ENCODE measurements around the gene CNTN4.

CNTN4 gene

GRCh38 chr3:2931265-2931664 is 832.6 kb downstream of the CNTN4 start:
- Histone ChIP-seq H2BK12ac (ENCODE audit: low read length) (no peak overlapping the region), H3K36me3 (replicated peaks in 1 of 2; ENCODE audit: control insufficient read depth in 2 of 2, insufficient read depth in 2 of 2, low read length in 2 of 2) (no peaks in the 10 kb centered on the region), H3K4me1 (ENCODE audit: control insufficient read depth in 2 of 2, insufficient read depth in 1 of 2, low read depth in 1 of 2, low read length in 2 of 2) (no peaks in the 10 kb centered on the region), H3K4me3 (ENCODE audit: low read length in 2 of 2) (no peak overlapping the region), H3K4me2 (ENCODE audit: insufficient read depth, low read length, poor library complexity, severe bottlenecking) (no peak overlapping the region), H4K91ac (ENCODE audit: low read depth, low read length, poor library complexity) (no peak overlapping the region), H3K23ac (ENCODE audit: low read depth, low read length, poor library complexity) (no peak overlapping the region), H3K9me3 (replicated peaks in 1 of 2; ENCODE audit: control insufficient read depth in 2 of 2, insufficient read depth in 1 of 2, low read depth in 1 of 2, low read length in 2 of 2) (no peaks in the 10 kb centered on the region), H3K79me1 (ENCODE audit: low read depth, low read length) (no peaks in the 10 kb centered on the region), H3K14ac (ENCODE audit: low read length) (no peak overlapping the region), H3K18ac (ENCODE audit: low read length) (no peak overlapping the region), H3K9ac (ENCODE audit: low read depth, low read length, poor library complexity) (no peak overlapping the region), H2BK120ac (ENCODE audit: low read depth, low read length) (no peak overlapping the region), H3K4ac (ENCODE audit: low read length) (no peak overlapping the region), H3K27ac (replicated peaks; ENCODE audit: low read length) (no peak overlapping the region), H3K27me3 (ENCODE audit: control insufficient read depth in 3 of 3, insufficient read depth in 3 of 3, low read depth in 1 of 3, low read length in 3 of 3) (no peaks in the 10 kb centered on the region), H2AFZ (ENCODE audit: low read length) (no peak overlapping the region), H4K8ac (ENCODE audit: low read depth, low read length) (no peak overlapping the region), H2BK5ac (ENCODE audit: low read length) (no peak overlapping the region), H2BK15ac (ENCODE audit: low read length) (no peak overlapping the region), H2AK5ac (ENCODE audit: low read depth, low read length) (no peak overlapping the region)
- WGBS, 2 donors (ENCODE audit: extremely low coverage in 2 of 2, insufficient read length in 2 of 2, insufficient replicate concordance in 1 of 2), result no CpG with 5 or more reads among the region's 4 CpGs
- no peak for DNase-seq (ENCODE audit: low spot score)

DNA sequence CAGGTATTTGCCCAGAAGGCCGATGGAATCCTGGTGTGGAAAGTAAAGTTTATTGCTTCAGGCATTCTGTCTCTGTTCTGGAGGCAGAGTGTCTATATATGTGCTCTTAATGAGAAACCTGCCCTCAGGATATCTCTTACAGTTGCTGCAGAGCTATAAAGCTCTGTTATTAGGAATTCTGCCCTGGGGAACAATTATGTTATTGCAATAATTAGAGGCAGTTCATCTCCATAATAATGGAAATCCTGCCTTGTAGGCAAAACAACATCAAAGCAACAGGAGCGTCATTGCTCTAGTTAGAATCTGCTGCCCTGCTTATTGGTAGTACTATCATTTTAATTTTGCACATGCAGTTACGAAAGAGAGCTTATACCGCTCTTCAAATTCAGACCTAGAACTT is 835.9 kb downstream of the CNTN4 start:
- H2BK120ac ChIP-seq (ENCODE audit: low read depth, low read length), result no peak overlapping the region
- H3K23ac ChIP-seq (ENCODE audit: low read depth, low read length, poor library complexity), result no peak overlapping the region
- H3K79me1 ChIP-seq (ENCODE audit: low read depth, low read length), result no peaks in the 10 kb centered on the region
- H3K4me3 ChIP-seq (ENCODE audit: low read length in 2 of 2), result no peak overlapping the region
- no peak overlapping the region for H2BK12ac ChIP-seq (ENCODE audit: low read length)
- H3K27me3 ChIP-seq (ENCODE audit: control insufficient read depth in 3 of 3, insufficient read depth in 3 of 3, low read depth in 1 of 3, low read length in 3 of 3), result no peaks in the 10 kb centered on the region
- H3K14ac ChIP-seq (ENCODE audit: low read length), result no peak overlapping the region
- no peaks in the 10 kb centered on the region for H3K4me1 ChIP-seq (ENCODE audit: control insufficient read depth in 2 of 2, insufficient read depth in 1 of 2, low read depth in 1 of 2, low read length in 2 of 2)
- H2AK5ac ChIP-seq (ENCODE audit: low read depth, low read length), result no peak overlapping the region
- H3K18ac ChIP-seq (ENCODE audit: low read length), result no peak overlapping the region
- no peak overlapping the region for H2BK15ac ChIP-seq (ENCODE audit: low read length)
- H4K91ac ChIP-seq (ENCODE audit: low read depth, low read length, poor library complexity), result no peak overlapping the region
- no peak overlapping the region for H3K27ac ChIP-seq (replicated peaks; ENCODE audit: low read length)
- H3K9me3 ChIP-seq (replicated peaks in 1 of 2; ENCODE audit: control insufficient read depth in 2 of 2, insufficient read depth in 1 of 2, low read depth in 1 of 2, low read length in 2 of 2), result no peaks in the 10 kb centered on the region
- DNase-seq (ENCODE audit: low spot score), result no peak
- H3K9ac ChIP-seq (ENCODE audit: low read depth, low read length, poor library complexity), result no peak overlapping the region
- H3K4ac ChIP-seq (ENCODE audit: low read length), result no peak overlapping the region
- H3K36me3 ChIP-seq (replicated peaks in 1 of 2; ENCODE audit: control insufficient read depth in 2 of 2, insufficient read depth in 2 of 2, low read length in 2 of 2), result no peaks in the 10 kb centered on the region
- H2BK5ac ChIP-seq (ENCODE audit: low read length), result no peak overlapping the region
- no peak overlapping the region for H4K8ac ChIP-seq (ENCODE audit: low read depth, low read length)
- no CpG with 5 or more reads among the region's 4 CpGs for WGBS, 2 donors (ENCODE audit: extremely low coverage in 2 of 2, insufficient read length in 2 of 2, insufficient replicate concordance in 1 of 2)
- no peak overlapping the region for H3K4me2 ChIP-seq (ENCODE audit: insufficient read depth, low read length, poor library complexity, severe bottlenecking)
- no peak overlapping the region for H2AFZ ChIP-seq (ENCODE audit: low read length)

DNA sequence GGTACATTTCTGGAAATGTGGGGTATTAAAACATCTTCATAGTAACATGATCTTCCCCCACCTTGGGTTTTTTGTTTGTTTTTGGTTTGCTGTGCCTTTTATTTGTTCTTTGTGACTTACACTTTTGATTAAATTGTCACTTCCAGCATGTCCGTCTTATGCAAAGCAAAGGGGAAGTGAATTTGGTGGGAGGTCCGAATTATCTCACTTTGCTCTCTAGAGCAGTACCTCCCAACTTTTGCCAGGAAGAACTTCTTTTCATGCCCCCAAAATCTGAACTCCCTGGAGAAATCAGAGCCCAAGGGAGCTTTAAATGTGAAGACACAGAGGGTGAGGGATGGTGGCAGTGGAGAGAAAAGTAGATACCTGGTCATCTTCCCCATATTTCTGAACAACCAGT is 838.4 kb downstream of the CNTN4 start:
- Histone ChIP-seq H3K79me1 (ENCODE audit: low read depth, low read length) (no peaks in the 10 kb centered on the region), H2BK15ac (ENCODE audit: low read length) (no peak overlapping the region), H3K4me3 (ENCODE audit: low read length in 2 of 2) (no peak overlapping the region), H2BK12ac (ENCODE audit: low read length) (no peak overlapping the region), H3K18ac (ENCODE audit: low read length) (no peak overlapping the region), H3K9me3 (replicated peaks in 1 of 2; ENCODE audit: control insufficient read depth in 2 of 2, insufficient read depth in 1 of 2, low read depth in 1 of 2, low read length in 2 of 2) (no peaks in the 10 kb centered on the region), H3K4me2 (ENCODE audit: insufficient read depth, low read length, poor library complexity, severe bottlenecking) (no peak overlapping the region), H3K4ac (ENCODE audit: low read length) (no peak overlapping the region), H4K8ac (ENCODE audit: low read depth, low read length) (no peak overlapping the region), H2BK5ac (ENCODE audit: low read length) (no peak overlapping the region), H3K4me1 (ENCODE audit: control insufficient read depth in 2 of 2, insufficient read depth in 1 of 2, low read depth in 1 of 2, low read length in 2 of 2) (no peaks in the 10 kb centered on the region), H2BK120ac (ENCODE audit: low read depth, low read length) (no peak overlapping the region), H3K23ac (ENCODE audit: low read depth, low read length, poor library complexity) (no peak overlapping the region), H3K27ac (replicated peaks; ENCODE audit: low read length) (no peak overlapping the region), H2AFZ (ENCODE audit: low read length) (no peak overlapping the region), H4K91ac (ENCODE audit: low read depth, low read length, poor library complexity) (no peak overlapping the region), H3K9ac (ENCODE audit: low read depth, low read length, poor library complexity) (no peak overlapping the region), H3K14ac (ENCODE audit: low read length) (no peak overlapping the region), H2AK5ac (ENCODE audit: low read depth, low read length) (no peak overlapping the region), H3K36me3 (replicated peaks in 1 of 2; ENCODE audit: control insufficient read depth in 2 of 2, insufficient read depth in 2 of 2, low read length in 2 of 2) (no peaks in the 10 kb centered on the region), H3K27me3 (ENCODE audit: control insufficient read depth in 3 of 3, insufficient read depth in 3 of 3, low read depth in 1 of 3, low read length in 3 of 3) (no peaks in the 10 kb centered on the region)
- DNase-seq (ENCODE audit: low spot score), result no peak
- WGBS, 2 donors (ENCODE audit: extremely low coverage in 2 of 2, insufficient read length in 2 of 2, insufficient replicate concordance in 1 of 2), result no CpG with 5 or more reads among the region's 2 CpGs

DNA sequence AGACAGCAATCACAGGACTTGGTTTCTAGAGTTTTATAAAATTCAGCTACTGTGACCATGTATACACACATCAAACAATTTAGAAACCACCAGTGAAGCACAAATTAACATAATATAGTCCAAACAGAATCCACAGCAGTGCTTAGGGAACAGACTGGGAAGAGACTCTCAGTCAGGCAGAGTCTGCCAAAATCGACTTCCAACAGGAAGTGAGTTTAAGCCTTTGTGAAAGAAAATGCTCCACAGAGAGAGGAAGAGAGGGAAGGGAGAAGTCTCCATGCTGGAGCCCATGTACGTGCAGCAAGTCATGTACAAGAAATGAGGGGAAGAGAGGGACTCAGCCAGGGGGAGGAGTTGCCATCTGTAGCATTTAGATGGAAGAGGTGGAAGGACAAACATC is 838.9 kb downstream of the CNTN4 start:
- Histone ChIP-seq H4K8ac (ENCODE audit: low read depth, low read length) (no peak overlapping the region), H2BK120ac (ENCODE audit: low read depth, low read length) (no peak overlapping the region), H3K14ac (ENCODE audit: low read length) (no peak overlapping the region), H3K36me3 (replicated peaks in 1 of 2; ENCODE audit: control insufficient read depth in 2 of 2, insufficient read depth in 2 of 2, low read length in 2 of 2) (no peaks in the 10 kb centered on the region), H4K91ac (ENCODE audit: low read depth, low read length, poor library complexity) (no peak overlapping the region), H2BK5ac (ENCODE audit: low read length) (no peak overlapping the region), H3K9me3 (replicated peaks in 1 of 2; ENCODE audit: control insufficient read depth in 2 of 2, insufficient read depth in 1 of 2, low read depth in 1 of 2, low read length in 2 of 2) (no peaks in the 10 kb centered on the region), H2AFZ (ENCODE audit: low read length) (peak overlapping the region; percentile 79), H3K4me2 (ENCODE audit: insufficient read depth, low read length, poor library complexity, severe bottlenecking) (no peak overlapping the region), H2BK12ac (ENCODE audit: low read length) (no peak overlapping the region), H3K18ac (ENCODE audit: low read length) (no peak overlapping the region), H2AK5ac (ENCODE audit: low read depth, low read length) (no peak overlapping the region), H3K4ac (ENCODE audit: low read length) (no peak overlapping the region), H3K4me3 (ENCODE audit: low read length in 2 of 2) (no peak overlapping the region), H3K4me1 (ENCODE audit: control insufficient read depth in 2 of 2, insufficient read depth in 1 of 2, low read depth in 1 of 2, low read length in 2 of 2) (no peaks in the 10 kb centered on the region), H2BK15ac (ENCODE audit: low read length) (no peak overlapping the region), H3K27me3 (ENCODE audit: control insufficient read depth in 3 of 3, insufficient read depth in 3 of 3, low read depth in 1 of 3, low read length in 3 of 3) (no peaks in the 10 kb centered on the region), H3K27ac (replicated peaks; ENCODE audit: low read length) (no peak overlapping the region), H3K79me1 (ENCODE audit: low read depth, low read length) (no peaks in the 10 kb centered on the region), H3K9ac (ENCODE audit: low read depth, low read length, poor library complexity) (no peak overlapping the region), H3K23ac (ENCODE audit: low read depth, low read length, poor library complexity) (no peak overlapping the region)
- no CpG with 5 or more reads among the region's 2 CpGs for WGBS, 2 donors (ENCODE audit: extremely low coverage in 2 of 2, insufficient read length in 2 of 2, insufficient replicate concordance in 1 of 2)
- no peak for DNase-seq (ENCODE audit: low spot score)

Measured in neuronal stem cell (in vitro differentiated cells).